ENCODE results near the gene PDGFA. TPM values are rescaled to one million over a fixed set of nuclear protein-coding genes. Genes with fewer than 3 reads are reported as not detected.

The PDGFA gene
- total RNA-seq, 1 donor from 2014 or later, result 12.9 TPM

DNA sequence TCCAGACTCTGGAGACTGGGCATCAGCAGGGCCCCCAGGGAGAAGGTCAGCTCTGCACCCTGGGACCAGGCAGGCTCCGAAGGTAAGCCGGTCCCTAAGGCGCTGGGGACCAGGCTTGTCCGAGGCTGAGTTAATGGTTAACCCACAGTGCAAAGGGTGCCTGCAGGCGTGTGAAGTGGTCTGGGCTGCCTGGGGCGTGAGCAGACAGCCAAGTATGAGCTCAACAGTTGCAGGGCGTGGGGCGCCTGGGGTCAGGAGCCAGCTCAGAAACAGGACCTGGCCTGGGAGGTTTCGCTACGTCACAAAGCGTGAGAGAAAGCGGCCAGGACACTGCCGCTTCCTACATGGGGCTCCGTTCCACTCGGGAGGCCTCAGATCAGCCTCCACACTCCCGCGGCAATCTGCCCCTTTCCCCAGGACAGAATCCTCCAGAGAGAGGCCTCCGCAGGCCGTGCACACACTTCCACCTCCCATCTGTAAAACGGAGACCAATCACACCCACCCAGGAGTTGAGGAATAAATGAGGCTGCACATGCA is 16.0 kb downstream of the PDGFA start:
- no peak for DNase-seq
- Mint-ChIP-seq H3K4me1 (no peaks in the 10 kb centered on the region), H3K27ac (no peak overlapping the region), H3K36me3 (ENCODE audit: low read depth) (peaks cover 2% of the 10 kb centered on the region), H3K9me3 (no peaks in the 10 kb centered on the region), H3K4me3 (no peak overlapping the region), H3K27me3 (no peaks in the 10 kb centered on the region)
- intact Hi-C loops (cut with micrococcal nuclease), result no loop called here

DNA sequence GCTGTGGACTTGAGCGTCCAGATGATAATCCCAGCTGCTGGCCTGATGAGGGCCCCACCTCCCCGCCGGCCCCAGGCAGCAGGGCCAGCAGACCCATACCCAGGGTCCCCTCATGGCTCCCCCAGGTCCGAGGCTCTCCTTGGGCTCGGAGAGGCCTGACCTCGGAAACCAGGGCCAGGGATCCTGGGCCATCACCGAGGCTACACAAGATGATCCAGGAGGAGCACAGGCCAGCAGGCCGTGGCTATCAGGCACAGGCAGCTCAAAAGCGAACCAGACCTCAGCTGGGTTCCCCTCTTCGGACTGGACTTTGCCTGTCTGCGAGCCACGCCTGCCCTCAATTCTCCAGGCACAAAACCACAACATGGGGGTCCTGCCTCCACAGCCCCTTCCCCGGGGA is 17.4 kb downstream of the PDGFA start:
- peaks cover 3% of the 10 kb centered on the region for H3K4me1 Mint-ChIP-seq
- no peaks in the 10 kb centered on the region for H3K27me3 Mint-ChIP-seq
- no peaks in the 10 kb centered on the region for H3K9me3 Mint-ChIP-seq
- DNase-seq, result no peak
- H3K4me3 Mint-ChIP-seq, result no peak overlapping the region
- intact Hi-C loops (cut with micrococcal nuclease), result no loop called here
- no peak overlapping the region for H3K27ac Mint-ChIP-seq
- H3K36me3 Mint-ChIP-seq (ENCODE audit: low read depth), result peaks cover 6% of the 10 kb centered on the region

DNA sequence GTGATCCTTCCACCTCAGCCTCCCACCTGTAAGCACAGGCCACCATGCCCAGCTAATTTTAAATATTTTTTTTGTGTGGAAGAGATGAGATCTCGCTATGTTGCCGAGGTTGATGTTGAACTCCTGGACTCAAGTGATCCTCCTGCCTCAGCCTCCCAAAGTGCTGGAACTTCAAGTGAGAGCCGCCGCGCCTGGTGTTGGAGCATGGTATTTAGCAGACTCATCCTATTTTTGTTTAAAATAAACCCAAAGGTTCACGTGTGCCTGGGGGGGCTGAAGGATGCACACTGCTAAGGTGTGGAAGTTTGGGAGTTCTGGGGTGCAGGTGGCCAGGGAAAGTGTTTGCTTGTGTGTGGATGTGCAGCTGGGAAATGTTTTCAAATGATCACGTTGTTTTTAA is 18.1 kb downstream of the PDGFA start:
- no peak overlapping the region for H3K4me3 Mint-ChIP-seq
- H3K9me3 Mint-ChIP-seq, result no peaks in the 10 kb centered on the region
- no peak overlapping the region for H3K27ac Mint-ChIP-seq
- intact Hi-C loops (cut with micrococcal nuclease), result no loop called here
- H3K4me1 Mint-ChIP-seq, result peaks cover 3% of the 10 kb centered on the region
- DNase-seq, result no peak
- H3K27me3 Mint-ChIP-seq, result no peaks in the 10 kb centered on the region
- H3K36me3 Mint-ChIP-seq (ENCODE audit: low read depth), result peaks cover 6% of the 10 kb centered on the region

DNA sequence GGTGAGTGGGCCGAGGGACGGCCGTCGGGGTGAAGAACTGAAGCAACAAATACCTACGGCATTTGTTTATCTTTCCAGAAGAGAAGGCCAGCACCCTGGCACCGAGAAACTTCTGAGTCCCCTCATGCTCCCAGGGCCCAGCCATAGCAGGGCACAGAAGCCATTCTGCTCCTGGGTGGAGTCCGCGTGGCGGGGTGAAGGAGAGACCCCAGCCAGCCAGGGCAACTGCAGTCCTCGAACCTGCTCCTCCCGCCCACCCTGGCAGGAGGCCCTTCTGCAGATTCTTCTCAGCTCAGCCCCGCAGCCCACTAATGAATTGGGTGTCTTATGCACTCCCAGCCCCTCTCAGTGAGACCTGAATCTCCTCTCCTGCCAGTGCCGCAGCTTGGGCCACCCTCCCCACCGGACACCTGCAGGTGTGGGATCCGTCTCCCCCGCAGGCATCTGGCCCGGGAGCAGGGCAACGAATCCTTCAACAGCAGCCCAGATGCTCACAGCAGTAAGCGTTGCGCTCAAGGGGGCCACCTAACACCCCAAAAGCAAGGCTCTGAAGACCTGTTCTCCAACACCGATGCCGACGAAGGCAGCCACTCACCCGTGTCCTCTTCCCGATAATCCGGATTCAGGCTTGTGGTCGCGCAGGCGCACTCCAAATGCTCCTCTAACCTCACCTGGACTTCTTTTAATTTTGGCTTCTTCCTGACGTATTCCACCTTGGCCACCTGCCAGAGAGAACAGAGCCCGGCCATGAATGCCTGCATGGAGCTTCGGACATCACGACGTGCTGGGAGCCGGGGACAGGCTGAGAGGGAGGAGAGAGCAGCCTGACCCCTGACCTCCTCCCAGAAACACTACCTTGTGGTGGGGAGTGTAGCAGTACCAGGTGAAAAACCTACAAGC is 18.9 kb downstream of the PDGFA start:
- Mint-ChIP-seq H3K9me3 (no peaks in the 10 kb centered on the region), H3K4me3 (no peak overlapping the region), H3K4me1 (peaks cover 3% of the 10 kb centered on the region), H3K36me3 (ENCODE audit: low read depth) (peaks cover 6% of the 10 kb centered on the region), H3K27ac (no peak overlapping the region), H3K27me3 (no peaks in the 10 kb centered on the region)
- DNase-seq, result no peak
- intact Hi-C loops (cut with micrococcal nuclease), result no loop called here

DNA sequence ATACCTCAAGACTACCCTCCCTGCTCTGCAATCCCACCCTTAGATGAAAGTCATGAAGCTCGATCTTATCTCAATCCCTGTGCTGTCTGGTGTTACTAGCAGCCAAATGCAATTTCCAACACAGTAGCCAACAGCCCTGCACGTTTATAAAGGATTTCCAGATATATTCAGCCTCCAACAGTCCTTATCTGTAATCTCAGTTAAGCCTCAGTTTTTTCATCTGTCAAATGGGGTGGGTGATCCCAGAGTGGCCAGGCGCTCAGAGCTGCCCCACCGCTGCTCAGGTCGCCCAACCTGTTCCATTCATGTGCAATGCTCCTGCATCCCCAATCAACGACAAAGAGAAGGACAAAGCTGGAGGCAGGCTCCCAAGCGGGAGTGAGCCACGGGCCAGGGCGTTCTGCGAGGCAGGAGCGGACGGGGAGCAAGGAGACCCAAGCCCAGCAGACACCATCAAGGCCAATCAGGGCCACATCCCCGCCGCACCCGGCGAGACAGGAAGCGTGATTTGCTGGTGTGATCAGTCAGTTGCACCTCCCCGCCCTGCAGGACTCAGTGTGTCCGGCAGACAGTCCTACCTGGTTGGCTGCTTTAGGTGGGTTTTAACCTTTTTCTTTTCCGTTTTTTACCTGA is 19.7 kb downstream of the PDGFA start:
- Mint-ChIP-seq H3K27ac (no peak overlapping the region), H3K36me3 (ENCODE audit: low read depth) (peaks cover 6% of the 10 kb centered on the region), H3K4me1 (peaks cover 3% of the 10 kb centered on the region), H3K4me3 (no peak overlapping the region), H3K27me3 (no peaks in the 10 kb centered on the region), H3K9me3 (no peaks in the 10 kb centered on the region)
- intact Hi-C loops (cut with micrococcal nuclease), result no loop called here
- DNase-seq, result no peak

DNA sequence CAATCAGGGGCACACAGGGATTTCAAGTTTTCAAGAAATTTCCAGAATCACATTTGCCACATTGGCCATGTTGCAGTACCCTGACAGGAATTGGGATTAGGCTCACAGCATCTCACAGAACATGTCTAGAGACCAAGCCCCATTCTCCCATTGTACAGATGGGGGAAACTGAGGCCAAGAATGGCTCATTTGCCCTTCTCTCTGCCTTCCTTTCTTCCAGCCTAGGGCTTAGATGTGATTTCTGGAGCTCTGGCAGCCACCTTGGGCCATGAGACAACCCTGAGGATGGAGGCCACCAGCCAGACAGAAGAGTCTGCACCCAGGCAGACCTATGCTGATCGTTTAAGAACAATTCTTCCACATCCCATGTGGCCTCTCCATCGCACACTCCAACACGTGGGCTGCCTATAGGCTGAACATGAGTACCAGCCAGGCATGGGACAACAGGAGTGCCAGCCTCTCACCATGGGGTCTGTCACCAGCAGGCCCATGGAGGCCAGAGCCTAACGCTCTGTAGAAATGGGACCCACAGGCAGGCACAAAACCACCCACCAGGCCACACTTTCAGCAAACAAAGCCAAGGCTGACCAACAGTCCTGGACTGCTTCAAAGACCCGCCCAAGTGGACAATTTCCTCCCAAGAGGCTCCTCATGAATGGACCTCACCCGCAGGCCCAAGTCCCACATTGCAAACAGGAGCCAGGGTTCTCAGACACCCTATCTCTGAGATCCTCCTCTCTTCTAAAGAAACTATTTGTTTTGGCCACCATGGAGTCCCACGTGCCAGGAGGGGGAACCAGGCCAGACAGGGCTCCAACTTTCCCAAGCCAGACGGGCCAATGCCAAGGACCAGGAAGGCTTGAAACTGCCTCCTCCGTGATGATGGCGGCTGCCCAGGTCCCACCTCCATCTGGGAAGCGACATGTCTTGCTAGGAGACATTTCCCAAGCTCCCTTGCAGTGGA is 20.7 kb downstream of the PDGFA start:
- H3K4me3 Mint-ChIP-seq, result no peak overlapping the region
- DNase-seq, result no peak
- H3K27me3 Mint-ChIP-seq, result no peaks in the 10 kb centered on the region
- intact Hi-C loops (cut with micrococcal nuclease), result no loop called here
- peaks cover 6% of the 10 kb centered on the region for H3K36me3 Mint-ChIP-seq (ENCODE audit: low read depth)
- peaks cover 3% of the 10 kb centered on the region for H3K4me1 Mint-ChIP-seq
- no peak overlapping the region for H3K27ac Mint-ChIP-seq
- H3K9me3 Mint-ChIP-seq, result no peaks in the 10 kb centered on the region

DNA sequence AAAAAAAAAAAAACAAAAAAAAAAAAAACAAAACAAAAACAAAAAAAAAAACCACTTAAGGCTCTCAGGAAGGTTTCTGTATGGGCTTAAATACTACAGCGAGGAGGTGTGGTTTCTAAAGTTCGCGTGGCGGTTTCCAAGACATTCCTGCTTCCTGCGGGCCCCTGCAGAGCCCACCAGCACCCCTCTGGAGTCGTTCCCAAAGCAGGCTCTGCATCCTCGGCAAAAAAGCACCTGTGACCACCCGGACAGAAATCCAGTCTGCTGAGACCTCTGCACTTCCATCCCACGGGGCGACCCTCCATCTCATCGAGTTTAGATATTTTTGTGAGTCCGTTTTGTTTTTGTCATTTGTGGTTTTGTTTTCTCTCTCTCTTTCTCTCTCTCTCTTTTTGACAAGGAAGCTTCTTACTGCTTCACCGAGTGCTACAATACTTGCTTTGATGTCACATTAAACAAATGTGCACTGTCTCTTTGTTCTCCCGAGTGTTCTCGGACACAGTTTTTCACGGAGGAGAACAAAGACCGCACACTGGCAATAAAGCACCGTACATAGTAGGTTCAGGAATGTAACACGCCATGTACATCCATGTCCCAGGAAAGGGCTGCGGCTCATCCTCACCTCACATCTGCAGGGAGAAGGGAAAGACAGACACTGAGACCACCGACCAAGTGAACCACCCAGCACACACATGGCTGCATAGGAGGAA is 21.5 kb downstream of the PDGFA start:
- no peak for DNase-seq
- peaks cover 3% of the 10 kb centered on the region for H3K4me1 Mint-ChIP-seq

DNA sequence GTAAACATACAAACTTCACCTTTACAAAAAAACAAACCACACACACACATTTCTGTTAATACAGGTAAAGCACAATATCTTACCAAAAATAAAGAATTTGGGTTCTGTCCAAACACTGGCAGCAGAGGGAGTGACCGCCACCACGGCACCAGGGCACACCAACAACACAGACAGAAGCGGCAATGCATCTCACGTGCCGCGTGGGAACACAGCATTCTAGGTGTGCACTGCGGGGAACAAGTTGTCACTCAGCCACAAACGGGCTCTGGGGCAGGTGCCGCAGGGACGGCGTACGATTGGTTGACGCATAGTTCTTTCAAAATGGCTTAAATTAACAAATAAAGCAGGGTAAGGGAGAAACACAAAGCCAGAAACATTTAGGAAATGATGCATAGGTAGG is 22.3 kb downstream of the PDGFA start:
- Mint-ChIP-seq H3K27me3 (no peaks in the 10 kb centered on the region), H3K27ac (no peak overlapping the region), H3K4me3 (no peak overlapping the region), H3K36me3 (ENCODE audit: low read depth) (peaks cover 6% of the 10 kb centered on the region), H3K4me1 (peaks cover 3% of the 10 kb centered on the region), H3K9me3 (no peaks in the 10 kb centered on the region)
- DNase-seq, result no peak
- intact Hi-C loops (cut with micrococcal nuclease), result no loop called here

More for the DNA sequence above, 21.5 kb downstream of the PDGFA start:
- H3K36me3 Mint-ChIP-seq (ENCODE audit: low read depth), result peaks cover 6% of the 10 kb centered on the region
- intact Hi-C loops (cut with micrococcal nuclease), result no loop called here
- no peak overlapping the region for H3K27ac Mint-ChIP-seq
- no peak overlapping the region for H3K4me3 Mint-ChIP-seq
- no peaks in the 10 kb centered on the region for H3K9me3 Mint-ChIP-seq
- H3K27me3 Mint-ChIP-seq, result no peaks in the 10 kb centered on the region

DNA sequence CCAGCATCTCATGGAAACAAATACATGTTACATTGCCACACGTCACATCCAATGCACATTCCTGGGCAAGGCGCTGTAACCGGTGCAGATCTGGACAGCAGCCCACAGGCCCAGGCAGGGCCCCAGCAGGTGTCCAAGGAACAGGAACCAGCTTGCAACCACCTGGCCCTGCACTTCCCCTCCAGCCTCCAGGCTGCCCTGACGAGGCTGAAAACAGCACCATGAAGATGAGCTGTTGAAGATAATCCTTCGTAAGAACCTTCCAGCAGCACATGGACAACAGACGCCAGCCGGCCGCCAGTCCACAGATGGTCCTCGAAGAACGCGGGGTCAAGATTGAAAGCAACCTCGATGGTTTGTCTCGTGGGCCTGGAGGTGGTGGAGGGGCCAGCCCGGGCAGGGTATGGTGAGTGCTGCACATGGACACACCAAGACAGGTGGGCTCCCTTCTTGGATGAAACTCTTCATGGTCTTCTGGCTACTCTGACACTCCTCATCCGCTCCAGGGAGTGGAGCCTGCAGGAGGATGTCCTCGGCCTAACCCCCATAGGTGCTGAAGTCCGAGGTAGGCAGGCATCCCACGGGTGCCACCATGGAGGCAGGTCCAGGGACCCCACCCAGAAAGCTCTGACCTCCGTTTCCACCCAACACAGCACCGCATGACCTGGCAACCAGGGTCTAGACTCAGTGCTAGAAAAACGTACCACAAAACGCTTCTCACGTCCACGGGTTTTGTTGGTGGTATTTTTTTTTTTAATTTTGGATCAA is 22.9 kb downstream of the PDGFA start:
- Mint-ChIP-seq H3K9me3 (no peaks in the 10 kb centered on the region), H3K4me3 (no peak overlapping the region), H3K27me3 (no peaks in the 10 kb centered on the region), H3K36me3 (ENCODE audit: low read depth) (peaks cover 6% of the 10 kb centered on the region), H3K4me1 (peaks cover 3% of the 10 kb centered on the region), H3K27ac (no peak overlapping the region)
- intact Hi-C loops (cut with micrococcal nuclease), result no loop called here
- no peak for DNase-seq

DNA sequence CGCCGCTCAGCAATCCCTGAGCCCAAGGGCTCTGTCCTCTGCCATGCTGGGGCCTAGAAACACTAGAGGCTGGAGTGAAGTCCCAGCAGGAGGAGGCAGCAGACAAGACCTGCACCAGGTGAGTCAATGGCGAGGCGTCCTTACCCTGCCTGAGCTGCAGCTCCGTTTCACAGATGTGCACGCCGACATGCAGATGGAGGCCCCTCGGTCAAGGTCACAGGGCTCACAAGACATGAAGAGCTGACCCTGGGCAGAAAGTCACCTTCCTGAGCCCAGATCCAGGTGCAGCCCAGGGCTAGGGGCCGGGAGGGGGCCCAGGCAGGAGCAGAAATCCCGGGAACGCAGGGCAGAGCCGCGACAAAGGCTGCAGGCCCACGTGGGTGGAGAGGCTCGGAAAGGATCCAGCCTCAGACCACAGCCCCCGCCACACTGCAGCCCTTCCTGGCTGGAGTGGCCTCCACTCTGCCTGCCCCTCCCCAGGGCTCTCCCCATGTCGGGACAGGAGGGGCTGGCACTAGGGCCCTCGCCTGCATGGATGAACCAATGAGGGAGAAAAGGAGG is 23.8 kb downstream of the PDGFA start:
- Mint-ChIP-seq H3K36me3 (ENCODE audit: low read depth) (peaks cover 5% of the 10 kb centered on the region), H3K4me1 (peaks cover 3% of the 10 kb centered on the region), H3K4me3 (no peak overlapping the region), H3K27me3 (no peaks in the 10 kb centered on the region), H3K27ac (no peak overlapping the region), H3K9me3 (no peaks in the 10 kb centered on the region)
- intact Hi-C loops (cut with micrococcal nuclease), result no loop called here
- DNase-seq, result no peak

DNA sequence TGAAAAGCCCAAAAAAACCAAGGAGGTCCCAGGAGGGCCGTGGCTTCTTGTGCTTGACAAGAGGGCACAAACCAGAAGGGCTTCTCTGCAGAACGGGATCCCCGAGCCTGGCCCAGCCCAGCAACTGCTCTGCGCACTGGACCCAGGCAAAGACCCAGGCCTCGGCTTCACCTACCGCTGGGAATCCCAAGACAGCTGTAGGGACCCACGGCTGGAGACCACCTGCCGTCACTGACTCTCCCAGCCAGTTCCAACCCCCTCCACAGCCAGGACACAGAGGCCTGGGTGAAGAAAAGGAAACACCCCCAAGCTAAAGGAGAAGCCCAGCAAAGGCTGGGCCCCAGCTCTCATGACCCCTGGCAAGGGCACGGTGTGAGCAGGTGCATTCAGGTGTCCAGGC is 24.3 kb downstream of the PDGFA start:
- Mint-ChIP-seq H3K4me3 (no peak overlapping the region), H3K9me3 (no peaks in the 10 kb centered on the region), H3K27me3 (no peaks in the 10 kb centered on the region), H3K4me1 (peaks cover 3% of the 10 kb centered on the region), H3K27ac (no peak overlapping the region), H3K36me3 (ENCODE audit: low read depth) (peaks cover 5% of the 10 kb centered on the region)
- intact Hi-C loops (cut with micrococcal nuclease), result no loop called here
- no peak for DNase-seq

DNA sequence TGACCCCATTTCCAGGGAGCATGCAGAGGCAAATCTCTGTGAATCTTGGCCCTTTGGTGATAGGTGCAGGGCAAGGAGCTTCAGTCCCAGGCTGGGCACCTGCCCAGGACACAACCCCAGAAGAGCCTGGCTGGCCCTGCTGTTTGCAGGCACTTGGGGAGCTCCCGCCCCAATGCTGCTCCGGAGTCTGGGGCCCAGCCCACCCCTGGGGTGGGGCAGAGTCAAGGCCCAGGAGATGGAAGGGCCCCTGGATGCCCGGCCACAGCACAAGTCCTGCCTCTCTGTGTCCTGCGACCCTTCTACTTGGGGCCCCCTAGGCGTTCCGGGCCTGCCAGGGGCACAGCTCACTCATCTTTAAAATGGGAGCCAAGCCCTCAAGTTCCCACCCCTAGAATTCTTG is 24.7 kb downstream of the PDGFA start:
- Mint-ChIP-seq H3K9me3 (no peaks in the 10 kb centered on the region), H3K4me1 (peaks cover 3% of the 10 kb centered on the region), H3K27ac (no peak overlapping the region), H3K4me3 (no peak overlapping the region), H3K27me3 (no peaks in the 10 kb centered on the region), H3K36me3 (ENCODE audit: low read depth) (peaks cover 5% of the 10 kb centered on the region)
- no peak for DNase-seq
- intact Hi-C loops (cut with micrococcal nuclease), result no loop called here
